ENCODE results near the gene LRRC75B. TPM values are rescaled to one million over a fixed set of nuclear protein-coding genes. Genes with fewer than 3 reads are reported as not detected.
A peak's percentile ranks its signal among the peaks of the same experiment; 100 is the strongest.

Gene LRRC75B
- total and polyA plus RNA-seq, 4 donors: 4.4 to 17.9 (median 11.1) TPM

- Histone ChIP-seq H3K4me3 (no peak overlapping the region), H3K9me3 (ENCODE audit: control insufficient read depth in 4 of 4, insufficient read depth in 3 of 4, low read length in 3 of 4) (no peaks in the 10 kb centered on the region), H3K27ac (ENCODE audit: low read depth in 1 of 2, low read length in 1 of 2) (peak overlapping the region; percentile 3 to 56), H3K4me1 (ENCODE audit: control insufficient read depth in 5 of 5, insufficient read depth in 5 of 5, low read length in 5 of 5) (peaks cover 0 to 17% (median 13%) of the 10 kb centered on the region in 5 donors), H3K27me3 (ENCODE audit: control insufficient read depth in 3 of 3, insufficient read depth in 3 of 3, low read length in 2 of 3) (no peaks in the 10 kb centered on the region), H3K36me3 (ENCODE audit: control insufficient read depth in 4 of 4, insufficient read depth in 4 of 4, low read length in 4 of 4) (peaks cover 4 to 38% (median 26%) of the 10 kb centered on the region in 4 donors), H3K9ac (ENCODE audit: insufficient read depth in 1 of 2, low read length in 2 of 2) (no peak overlapping the region)
- TF ChIP-seq CTCF (IDR thresholded peaks at IDR 0.05; ENCODE audit: control extremely low read depth, extremely low read depth): no peak
- 75 to 80% methylated on average over 8 of the region's 8 CpGs for WGBS, 2 donors
- ATAC-seq (ENCODE audit: insufficient read depth, low FRiP score) (no peak), DNase-seq (no peak)
These were observed 42.6 kb downstream of the LRRC75B start for GRCh38 chr22:24550028-24550901.

- H3K9me3 ChIP-seq (ENCODE audit: control insufficient read depth in 4 of 4, insufficient read depth in 3 of 4, low read length in 3 of 4): no peaks in the 10 kb centered on the region
- no peak overlapping the region for H3K27ac ChIP-seq (ENCODE audit: low read depth in 1 of 2, low read length in 1 of 2)
- no peak for DNase-seq
- WGBS, 2 donors: 97 to 98% methylated on average over 4 of the region's 4 CpGs
- no peak overlapping the region for H3K4me3 ChIP-seq
- no peak overlapping the region for H3K9ac ChIP-seq (ENCODE audit: insufficient read depth in 1 of 2, low read length in 2 of 2)
- H3K4me1 ChIP-seq (ENCODE audit: control insufficient read depth in 5 of 5, insufficient read depth in 5 of 5, low read length in 5 of 5): peaks cover 0 to 22% (median 16%) of the 10 kb centered on the region in 5 donors
- TF ChIP-seq CTCF (IDR thresholded peaks at IDR 0.05; ENCODE audit: control extremely low read depth, extremely low read depth): no peak
- H3K36me3 ChIP-seq (ENCODE audit: control insufficient read depth in 4 of 4, insufficient read depth in 4 of 4, low read length in 4 of 4): peaks cover 4 to 46% (median 33%) of the 10 kb centered on the region in 4 donors
- no peak for ATAC-seq (ENCODE audit: insufficient read depth, low FRiP score)
- H3K27me3 ChIP-seq (ENCODE audit: control insufficient read depth in 3 of 3, insufficient read depth in 3 of 3, low read length in 2 of 3): no peaks in the 10 kb centered on the region
These were observed 44.1 kb downstream of the LRRC75B start for GRCh38 chr22:24548812-24549211.

- TF ChIP-seq CTCF (IDR thresholded peaks at IDR 0.05; ENCODE audit: control extremely low read depth, extremely low read depth): no peak
- ATAC-seq (ENCODE audit: insufficient read depth, low FRiP score) (no peak), DNase-seq (no peak)
- Histone ChIP-seq H3K27ac (ENCODE audit: low read depth in 1 of 2, low read length in 1 of 2) (peak overlapping the region in 1 of 2 donors; percentile 52), H3K4me3 (no peak overlapping the region), H3K36me3 (ENCODE audit: control insufficient read depth in 4 of 4, insufficient read depth in 4 of 4, low read length in 4 of 4) (peaks cover 20 to 72% (median 51%) of the 10 kb centered on the region in 4 donors), H3K27me3 (ENCODE audit: control insufficient read depth in 3 of 3, insufficient read depth in 3 of 3, low read length in 2 of 3) (no peaks in the 10 kb centered on the region), H3K9me3 (ENCODE audit: control insufficient read depth in 4 of 4, insufficient read depth in 3 of 4, low read length in 3 of 4) (no peaks in the 10 kb centered on the region), H3K9ac (ENCODE audit: insufficient read depth in 1 of 2, low read length in 2 of 2) (no peak overlapping the region), H3K4me1 (ENCODE audit: control insufficient read depth in 5 of 5, insufficient read depth in 5 of 5, low read length in 5 of 5) (peaks cover 0 to 11% (median 7%) of the 10 kb centered on the region in 5 donors)
- WGBS, 2 donors: 91 to 94% methylated on average over 11 of the region's 11 CpGs
These were observed 49.1 kb downstream of the LRRC75B start for GRCh38 chr22:24543679-24544243.

Measured in lung (tissue), 12 donors.